ENCODE measurements around the gene CCDC88C. TPM values are rescaled to one million over a fixed set of nuclear protein-coding genes. Genes with fewer than 3 reads are reported as not detected.

Gene CCDC88C
- total RNA-seq, 1 experiment from 2014 or later: 21.3 TPM

- no peak for DNase-seq (ENCODE audit: low read depth, low spot score)
- H3K36me3 ChIP-seq (ENCODE audit: control insufficient read depth, insufficient read depth, low read length): no peaks in the 10 kb centered on the region
- ChIA-PET POLR2A (no interaction called here), CTCF (no interaction called here)
- in situ Hi-C loops (cut with HindIII; ENCODE audit: low pct_unique_long_range_greater_than_20kb, low sequenced_read_pairs) (no loop called here), intact Hi-C loops (cut with micrococcal nuclease; ENCODE audit: unreplicated experiment) (no loop called here)
- H3K27ac ChIP-seq (ENCODE audit: low read length): no peak overlapping the region
- H3K4me1 ChIP-seq (ENCODE audit: control insufficient read depth, insufficient read depth, low read length): no peaks in the 10 kb centered on the region
- no peaks in the 10 kb centered on the region for H3K9me3 ChIP-seq (ENCODE audit: control insufficient read depth, insufficient read depth, low read depth, low read length)
- ATAC-seq: no peak
- no TSS peak for BruUV-seq (replicated peaks)
- no peaks in the 10 kb centered on the region for H3K27me3 ChIP-seq (ENCODE audit: control insufficient read depth, insufficient read depth, low read length)
- TF ChIP-seq TCF7L2 (IDR thresholded peaks at IDR 0.05; ENCODE audit: low read depth, low read length) (no peak), POLR2AphosphoS5 (IDR thresholded peaks at IDR 0.05; ENCODE audit: low read depth, low read length) (no peak), SIN3A (IDR thresholded peaks at IDR 0.05; ENCODE audit: borderline replicate concordance, insufficient read depth, low read depth, low read length) (no peak), CTCF (IDR thresholded peaks at IDR 0.05) (no peak), REST (IDR thresholded peaks at IDR 0.05; ENCODE audit: insufficient read depth in 1 of 2, low read depth in 2 of 2, low read length in 1 of 2) (no peak)
- no peak overlapping the region for H3K4me3 ChIP-seq (ENCODE audit: low read depth in 2 of 2, low read length in 2 of 2)
Observed at GRCh38 chr14:91289464-91289863, 128.2 kb downstream of the CCDC88C start.

GRCh38 chr14:91288876-91289275, 128.7 kb downstream of the CCDC88C start:
- no peaks in the 10 kb centered on the region for H3K4me1 ChIP-seq (ENCODE audit: control insufficient read depth, insufficient read depth, low read length)
- H3K4me3 ChIP-seq (ENCODE audit: low read depth in 2 of 2, low read length in 2 of 2): no peak overlapping the region
- ChIA-PET POLR2A (no interaction called here), CTCF (no interaction called here)
- BruUV-seq (replicated peaks): no TSS peak
- in situ Hi-C loops (cut with HindIII; ENCODE audit: low pct_unique_long_range_greater_than_20kb, low sequenced_read_pairs) (no loop called here), intact Hi-C loops (cut with micrococcal nuclease; ENCODE audit: unreplicated experiment) (no loop called here)
- no peaks in the 10 kb centered on the region for H3K27me3 ChIP-seq (ENCODE audit: control insufficient read depth, insufficient read depth, low read length)
- H3K9me3 ChIP-seq (ENCODE audit: control insufficient read depth, insufficient read depth, low read depth, low read length): no peaks in the 10 kb centered on the region
- no peak overlapping the region for H3K27ac ChIP-seq (ENCODE audit: low read length)
- no peak for TF ChIP-seq REST (IDR thresholded peaks at IDR 0.05; ENCODE audit: insufficient read depth in 1 of 2, low read depth in 2 of 2, low read length in 1 of 2)
- DNase-seq (ENCODE audit: low read depth, low spot score): no peak
- ATAC-seq: no peak
- no peaks in the 10 kb centered on the region for H3K36me3 ChIP-seq (ENCODE audit: control insufficient read depth, insufficient read depth, low read length)
